ENCODE results near the gene CENPX.
A peak's percentile ranks its signal among the peaks of the same experiment; 100 is the strongest.

Gene CENPX

GRCh38 chr17:82012261-82012639 is 10.4 kb downstream of the CENPX start:
- DNase-seq (ENCODE audit: low spot score) = no peak

GRCh38 chr17:82011617-82012187 is 11.0 kb downstream of the CENPX start:
- DNase-seq (ENCODE audit: low spot score) = no peak

- DNase-seq (ENCODE audit: low spot score) = no peak
Observed at GRCh38 chr17:82010575-82011525, 11.8 kb downstream of the CENPX start.

GRCh38 chr17:82009413-82009812 is 13.3 kb downstream of the CENPX start:
- no peak for DNase-seq (ENCODE audit: low spot score)

- DNase-seq (ENCODE audit: low spot score) = no peak
Observed at GRCh38 chr17:82008941-82009405, 13.7 kb downstream of the CENPX start.

- DNase-seq (ENCODE audit: low spot score) = no peak
Observed at GRCh38 chr17:82008258-82008940, 14.3 kb downstream of the CENPX start.

GRCh38 chr17:82007495-82008257 is 15.0 kb downstream of the CENPX start:
- no peak for DNase-seq (ENCODE audit: low spot score)

GRCh38 chr17:82007228-82007494 is 15.5 kb downstream of the CENPX start:
- DNase-seq (ENCODE audit: low spot score) = no peak

- DNase-seq (ENCODE audit: low spot score) = peak; percentile 66
Observed at GRCh38 chr17:82006468-82007227, 16.0 kb downstream of the CENPX start.

GRCh38 chr17:82005701-82006348 is 16.9 kb downstream of the CENPX start:
- no peak for DNase-seq (ENCODE audit: low spot score)

- DNase-seq (ENCODE audit: low spot score) = no peak
Observed at GRCh38 chr17:82004517-82005455, 17.9 kb downstream of the CENPX start.

- DNase-seq (ENCODE audit: low spot score) = no peak
Observed at GRCh38 chr17:82003411-82004381, 19.0 kb downstream of the CENPX start.

- DNase-seq (ENCODE audit: low spot score) = no peak
Observed at GRCh38 chr17:82001571-82002056, 21.1 kb downstream of the CENPX start.

- DNase-seq (ENCODE audit: low spot score) = no peak
Observed at GRCh38 chr17:82000803-82001570, 21.7 kb downstream of the CENPX start.

- no peak for DNase-seq (ENCODE audit: low spot score)
Observed at GRCh38 chr17:81999976-82000802, 22.5 kb downstream of the CENPX start.

- no peak for DNase-seq (ENCODE audit: low spot score)
Observed at GRCh38 chr17:81999587-81999975, 23.1 kb downstream of the CENPX start.
